Right lobe of liver (tissue), 6 donors: ENCODE data around the gene RPS29. TPM values are rescaled to one million over a fixed set of nuclear protein-coding genes. Genes with fewer than 3 reads are reported as not detected.

ENCODE experiments used
- ATAC-seq, 4 donors: fragments of 200-7000 bp; cut with Tn5 transposase; one replicate each; pipeline ENCODE4 v1.9.1; 2020; ENCODE audit warnings: mild to moderate bottlenecking in 4 of 4, moderate library complexity in 4 of 4
- DNase-seq, 3 donors: peaks; one replicate each; pipeline ENCODE4 v3.0.0-alpha.2; 2020
- H3K27ac ChIP-seq, 3 donors: fragments of 200-600 bp; one replicate each; pipeline ENCODE4 v1.8.0; 2022
- H3K27me3 ChIP-seq, 2 donors: fragments of 200-600 bp; one replicate each; pipeline ENCODE4 v1.8.0; 2022
- H3K36me3 ChIP-seq, 4 donors: fragments of 200-600 bp; sonication (generic) in 1 of 4; one replicate each; pipeline versions ENCODE4 v1.5.1 to v1.8.0; 2017 to 2022; ENCODE audit warnings: control low read depth in 1 of 4
- H3K4me1 ChIP-seq, 4 donors: fragments of 200-600 bp; sonication (generic) in 1 of 4; one replicate each; pipeline versions ENCODE4 v1.5.1 to v1.8.0; 2017 to 2022; ENCODE audit warnings: control low read depth in 1 of 4
- H3K4me3 ChIP-seq, 3 donors: fragments of 200-600 bp; one replicate each; pipeline ENCODE4 v1.8.0; 2022
- H3K9me3 ChIP-seq, 4 donors: fragments of 200-600 bp; sonication (generic) in 1 of 4; one replicate each; pipeline versions ENCODE4 v1.5.1 to v1.8.0; 2017 to 2022; ENCODE audit warnings: control low read depth in 1 of 4
- CTCF ChIP-seq, 4 donors: fragments of 200-600 bp in 3 of 4; fragments of 450-650 bp in 1 of 4; IDR thresholded peaks; one replicate each; pipeline versions ENCODE4 v1.5.1 to v1.8.0; 2016 to 2022; ENCODE audit warnings: antibody characterized with exemption in 4 of 4, mild to moderate bottlenecking in 2 of 4
- POLR2A ChIP-seq: fragments of 450-650 bp; IDR thresholded peaks from one replicate; pipeline ENCODE4 v1.6.1; 2017; ENCODE audit warnings: antibody characterized with exemption, mild to moderate bottlenecking
- WGBS: methylation state at CpG from one replicate; pipeline ENCODE4 v1.1.6; 2018; ENCODE audit warnings: low coverage, low lambda C conversion rate; ENCODE audit not compliant: insufficient coverage; ENCODE audit errors: missing lambda C conversion rate; 5-methylcytosine and 5-hydroxymethylcytosine counted together
- intact Hi-C, 2 donors: fragments of 100-400 bp; cut with DNase I; formaldehyde crosslinking; loops; one replicate each; pipeline versions ENCODE4 v1.11.2 to v1.14.1; 2022
- total RNA-seq, 6 experiments: library from RNA; depleted of rRNA in 2 of 6; stranded (reverse); fragments of >200 nt in 2 of 6; fragmentation: NEBNext Ultra II Directional in 3 of 6; extraction: Animal tissue kit (Norgen Biotek cat#: 25700) in 3 of 6; gene quantifications; one replicate each; pipeline versions ENCODE4 v1.1.0 to v1.2.4, GENCODE V29; 2016 to 2023
- donor health status: DM: no; HTN: yes; CAD: no.
- donor health status: DM: no; HTN: no; CAD: no.
- donor health status: DM: no; HTN: no; CAD: no.
- donor health status: DM: no; HTN: yes; CAD: no.
- donor health status: DM: no; HTN: yes; CAD: no.

Gene RPS29
- total RNA-seq, 6 experiments from 2014 or later = 431 to 1,761 (median 531) TPM

GRCh38 chr14:49559979-49560768 is 26.0 kb downstream of the RPS29 start:
- no peak for ATAC-seq
- Histone ChIP-seq H3K27ac (no peak overlapping the region), H3K4me3 (no peak overlapping the region), H3K27me3 (no peaks in the 10 kb centered on the region), H3K36me3 (no peaks in the 10 kb centered on the region), H3K4me1 (no peaks in the 10 kb centered on the region), H3K9me3 (no peaks in the 10 kb centered on the region)
- TF ChIP-seq POLR2A (no peak), CTCF (IDR thresholded peaks at IDR 0.05) (no peak)
- intact Hi-C loops = no loop called here
- 87% methylated on average over 6 of the region's 6 CpGs for WGBS
- no peak for DNase-seq

GRCh38 chr14:49553892-49554291 is 32.3 kb downstream of the RPS29 start:
- no peak for DNase-seq
- H3K4me3 ChIP-seq = no peak overlapping the region
- no peaks in the 10 kb centered on the region for H3K36me3 ChIP-seq
- intact Hi-C loops = no loop called here
- no peaks in the 10 kb centered on the region for H3K9me3 ChIP-seq
- TF ChIP-seq POLR2A = no peak
- TF ChIP-seq CTCF (IDR thresholded peaks at IDR 0.05) = no peak
- H3K4me1 ChIP-seq = peaks cover 0 to 18% (median 10%) of the 10 kb centered on the region in 4 donors
- H3K27me3 ChIP-seq = no peaks in the 10 kb centered on the region
- no peak overlapping the region for H3K27ac ChIP-seq
- no peak for ATAC-seq
- WGBS = 67% methylated on average over 3 of the region's 3 CpGs

- Histone ChIP-seq H3K36me3 (no peaks in the 10 kb centered on the region), H3K27ac (no peak overlapping the region), H3K4me3 (no peak overlapping the region), H3K4me1 (peaks cover 0 to 18% (median 10%) of the 10 kb centered on the region in 4 donors), H3K9me3 (no peaks in the 10 kb centered on the region), H3K27me3 (no peaks in the 10 kb centered on the region)
- intact Hi-C loops = no loop called here
- DNase-seq = no peak
- ATAC-seq = no peak
- TF ChIP-seq CTCF (IDR thresholded peaks at IDR 0.05) (no peak), POLR2A (no peak)
Measured at GRCh38 chr14:49553106-49553505, 33.1 kb downstream of the RPS29 start.

GRCh38 chr14:49551569-49551968 is 34.6 kb downstream of the RPS29 start:
- Histone ChIP-seq H3K9me3 (no peaks in the 10 kb centered on the region), H3K4me3 (no peak overlapping the region), H3K36me3 (no peaks in the 10 kb centered on the region), H3K27ac (no peak overlapping the region), H3K27me3 (no peaks in the 10 kb centered on the region), H3K4me1 (peaks cover 0 to 20% (median 10%) of the 10 kb centered on the region in 4 donors)
- 82% methylated on average over 2 of the region's 2 CpGs for WGBS
- TF ChIP-seq CTCF (IDR thresholded peaks at IDR 0.05) (no peak), POLR2A (no peak)
- ATAC-seq (no peak), DNase-seq (no peak)
- intact Hi-C loops = no loop called here
